DLD1 (cell line): ENCODE results near the gene TXN2.
"Not testable (repeated sequence)": the region's sequence is repeated elsewhere in the genome, so short reads cannot be mapped to it uniquely, and the experiment has no call there.

Source experiments
- in situ Hi-C: cut with HindIII; loops from 2 replicates; pipeline ENCODE4 v1.10.0; 2017; ENCODE audit warnings: low sequenced_read_pairs

The TXN2 gene

DNA sequence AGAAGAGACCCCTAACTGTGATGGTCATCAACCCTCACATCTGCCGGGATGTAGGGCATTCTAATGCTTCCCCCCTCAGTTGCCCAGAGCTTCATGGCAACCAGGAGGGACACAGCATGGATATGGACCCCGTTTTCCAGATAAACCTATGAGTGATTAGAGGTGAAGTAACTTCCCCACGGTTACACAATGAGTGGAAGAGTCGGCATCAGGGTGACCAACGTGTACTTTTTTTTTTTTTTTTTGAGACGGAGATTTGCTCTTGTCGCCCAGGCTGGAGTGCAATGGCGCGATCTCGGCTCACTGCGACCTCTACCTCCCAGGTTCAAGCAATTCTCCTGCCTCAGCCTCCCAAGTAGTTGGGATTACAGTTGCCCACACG, 25.0 kb downstream of the TXN2 start:
- in situ Hi-C loops = no loop called here

DNA sequence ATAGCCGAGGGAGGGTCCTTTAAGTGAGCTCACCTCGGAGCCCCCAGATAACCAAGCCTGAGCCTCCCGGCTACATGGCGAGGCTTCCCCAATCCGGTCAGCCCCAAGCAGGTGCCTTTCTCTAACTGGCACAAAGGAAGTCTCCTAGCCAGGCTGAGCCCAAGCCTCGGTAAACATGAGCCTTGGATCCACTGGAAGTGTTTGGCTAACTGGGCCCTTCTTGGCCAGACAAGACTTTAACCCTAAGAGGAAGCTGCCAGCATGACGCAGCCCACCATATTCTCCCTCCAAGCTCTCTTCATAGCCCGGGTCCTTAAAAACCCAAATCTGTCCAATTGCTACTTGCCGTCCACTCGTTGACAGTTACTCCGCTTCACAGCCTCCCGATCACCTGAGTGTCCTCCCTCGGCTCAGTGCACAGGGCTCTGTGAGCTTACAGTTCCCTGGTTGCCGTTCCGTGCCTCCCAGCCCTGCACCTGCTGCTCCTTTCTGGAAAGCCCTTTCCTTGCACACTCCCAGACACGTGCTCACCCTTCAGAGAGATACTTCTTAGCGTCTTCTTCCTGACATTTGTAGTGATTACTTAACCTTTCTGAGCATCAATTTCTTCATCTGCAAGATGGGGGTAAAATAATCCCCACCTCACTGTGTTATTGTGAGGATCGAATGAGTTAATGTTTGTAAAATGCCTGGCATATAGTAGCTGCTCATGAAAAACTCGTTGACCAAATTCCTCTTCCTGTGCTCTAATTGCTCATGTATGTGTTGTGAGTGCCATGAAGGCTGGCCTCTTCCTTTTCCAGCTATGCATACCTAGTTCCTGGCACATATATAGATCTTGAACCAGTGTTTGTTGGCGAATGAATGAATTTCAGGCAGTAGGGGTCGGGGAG, 25.6 kb downstream of the TXN2 start:
- in situ Hi-C loops = no loop called here

DNA sequence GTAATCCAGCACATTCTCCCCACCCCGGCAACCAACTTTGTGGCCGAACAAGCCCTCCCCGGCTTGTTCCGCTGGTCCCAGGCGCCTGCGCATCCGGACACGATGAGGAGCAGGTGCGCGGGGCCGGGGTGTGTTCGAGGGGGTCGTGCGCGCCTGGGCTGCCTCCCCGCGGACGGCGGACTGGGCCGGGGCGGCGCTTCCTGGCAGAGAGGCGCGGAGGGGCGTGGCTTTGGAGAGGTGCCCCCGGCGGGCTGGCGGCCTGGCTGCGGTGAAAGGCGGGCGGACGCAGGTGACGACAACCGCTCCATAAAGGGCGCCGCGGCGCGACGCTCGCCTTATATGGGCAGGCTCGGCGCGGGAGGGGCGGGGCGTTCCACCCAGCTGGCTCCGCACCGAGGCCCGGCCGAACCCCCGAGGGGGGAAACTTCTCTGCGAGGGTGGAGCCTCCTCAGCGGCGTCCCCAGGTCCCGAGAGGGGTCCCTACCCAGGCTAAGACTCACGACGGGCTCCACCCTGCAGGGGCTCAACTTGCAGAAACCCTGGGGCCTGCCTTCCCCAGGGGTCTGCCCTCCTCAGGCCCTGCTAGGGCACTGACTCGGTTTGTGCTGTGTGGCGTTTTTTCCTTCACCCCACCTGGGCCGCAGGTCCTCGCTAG, 26.4 kb downstream of the TXN2 start:
- in situ Hi-C loops = no loop called here

DNA sequence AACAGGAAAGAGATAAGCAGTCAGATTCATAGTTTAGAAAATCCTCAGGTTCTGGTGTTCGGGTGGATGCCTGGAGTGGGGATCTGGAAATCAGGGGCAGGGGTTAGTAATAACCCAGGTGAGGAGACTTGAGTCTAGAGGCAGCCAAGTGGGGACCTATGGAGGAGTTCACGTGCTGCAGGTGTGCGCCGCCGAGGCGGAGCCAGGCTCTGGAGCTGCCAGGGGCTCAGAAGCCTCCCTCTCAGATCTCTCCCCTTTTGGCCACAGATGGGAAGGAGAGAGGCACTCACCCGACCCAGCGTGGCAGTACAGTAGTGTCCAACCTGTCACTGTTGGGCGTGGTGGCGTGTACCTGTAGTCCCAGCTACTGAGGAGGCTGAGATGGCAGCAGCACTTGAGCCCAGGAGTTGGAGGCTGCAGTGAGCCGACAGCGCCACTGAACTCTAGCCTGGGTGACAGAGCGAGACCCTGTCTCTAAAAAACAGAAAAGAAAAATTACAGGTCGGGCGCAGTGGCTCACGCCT, 27.5 kb downstream of the TXN2 start:
- in situ Hi-C loops = no loop called here

DNA sequence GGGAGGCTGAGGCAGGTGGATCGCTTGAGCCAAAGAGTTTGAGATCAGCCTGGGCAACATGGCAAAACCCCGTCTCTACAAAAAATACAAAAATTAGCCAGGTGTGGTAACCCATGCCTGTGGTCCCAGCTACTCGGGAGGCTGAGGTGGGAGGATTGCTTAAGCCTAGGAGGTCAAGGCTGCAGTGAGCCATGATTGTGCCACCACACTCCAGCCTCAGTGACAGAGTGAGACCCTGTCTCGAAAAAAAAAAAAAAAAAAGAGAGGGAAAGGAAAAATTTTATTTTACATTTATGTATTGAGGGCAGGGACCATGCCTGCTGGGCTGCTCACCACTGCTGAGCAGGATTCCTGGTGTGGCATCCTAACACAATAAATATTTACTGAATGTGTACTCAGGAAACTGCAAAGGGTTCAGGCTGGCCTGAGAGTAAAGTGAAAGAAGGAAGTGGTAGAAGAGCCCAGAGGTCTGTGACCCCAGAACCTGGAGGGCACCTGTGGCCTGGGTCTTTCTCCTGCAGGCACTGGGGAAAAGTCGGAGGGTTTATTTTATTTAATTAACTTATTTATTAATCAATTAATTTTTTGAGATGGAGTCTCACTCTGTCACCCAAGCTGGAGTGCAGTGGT, 28.3 kb downstream of the TXN2 start:
- in situ Hi-C loops = not testable (repeated sequence)

DNA sequence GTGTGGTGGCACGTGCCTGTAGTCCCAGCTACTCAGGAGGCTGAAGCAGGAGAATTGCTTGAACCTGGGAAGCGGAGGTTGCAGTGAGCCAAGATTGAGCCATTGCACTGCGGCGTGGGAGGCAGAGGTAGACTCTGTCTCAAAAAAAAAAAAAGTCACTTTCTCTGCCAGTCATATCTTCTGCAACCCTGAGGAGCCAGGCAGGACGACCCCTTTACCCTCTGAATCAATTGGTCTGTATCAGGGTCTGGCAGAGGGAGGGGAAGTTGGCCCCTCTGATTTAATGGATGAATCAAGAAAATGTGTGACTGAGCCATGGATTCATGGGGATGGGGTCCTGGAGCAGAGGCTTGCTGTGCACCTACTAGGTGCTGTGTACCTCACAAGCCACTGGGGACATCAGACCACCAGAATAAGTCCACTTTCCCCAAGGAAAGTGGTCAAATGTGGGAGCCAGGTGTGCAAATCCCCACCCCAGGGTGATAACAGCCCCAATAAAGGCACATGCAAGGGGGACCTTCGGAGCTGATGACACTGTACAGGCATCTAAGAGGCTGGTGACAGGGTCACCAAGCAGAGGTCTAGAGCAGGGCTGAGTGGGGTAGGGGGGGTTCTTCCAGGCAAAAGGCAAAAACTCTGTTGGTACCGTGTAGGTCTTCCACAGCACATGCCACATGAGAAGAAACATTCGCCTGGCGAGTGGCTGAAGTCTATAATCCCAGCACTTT, 29.0 kb downstream of the TXN2 start:
- in situ Hi-C loops = no loop called here

DNA sequence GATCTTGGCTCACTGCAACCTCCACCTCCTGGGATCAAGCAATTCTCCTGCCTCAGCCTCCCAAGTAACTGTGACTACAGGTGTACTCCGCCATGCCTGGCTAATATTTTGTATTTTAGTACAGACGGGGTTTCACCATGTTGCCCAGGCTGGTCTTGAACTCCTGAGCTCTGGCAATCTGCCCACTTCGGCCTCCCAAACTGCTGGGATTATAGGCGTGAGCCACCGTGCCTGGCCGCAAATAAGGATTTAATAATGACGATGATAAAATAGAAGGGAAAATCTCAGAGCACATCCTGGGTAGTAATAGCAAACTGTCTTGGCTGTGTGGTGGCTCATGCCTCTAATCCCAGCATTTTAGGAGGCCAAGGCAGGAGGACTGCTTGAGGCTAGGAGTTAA, 30.5 kb downstream of the TXN2 start:
- in situ Hi-C loops = not testable (repeated sequence)

DNA sequence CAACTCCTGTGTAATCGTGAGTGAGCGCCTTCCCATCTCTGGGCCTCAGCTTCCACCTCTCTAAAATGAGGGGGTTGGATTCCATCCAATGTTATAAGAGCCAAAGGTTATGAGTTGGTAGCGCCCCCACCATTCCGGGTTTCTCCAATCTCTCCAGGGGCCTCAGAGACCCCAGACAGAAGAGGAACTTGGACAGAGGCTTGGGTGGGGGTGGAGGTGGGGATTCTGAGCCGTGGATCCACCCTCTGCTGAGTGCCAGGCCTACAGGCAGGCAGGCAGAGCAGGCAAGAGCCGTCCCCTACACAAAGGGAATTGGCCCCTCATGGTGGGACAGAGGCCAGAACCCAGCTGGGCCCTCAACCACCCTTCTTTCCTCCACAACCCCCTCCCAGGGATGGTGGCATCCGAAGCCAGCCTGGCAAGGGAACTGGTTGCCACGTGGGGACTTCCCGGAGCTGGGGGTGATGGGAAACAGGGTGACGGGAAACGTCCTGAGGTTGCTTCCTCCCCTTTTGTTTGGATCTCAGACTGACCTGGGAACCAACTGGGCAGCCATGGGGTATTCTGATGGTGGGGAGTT, 31.8 kb downstream of the TXN2 start:
- in situ Hi-C loops = no loop called here

DNA sequence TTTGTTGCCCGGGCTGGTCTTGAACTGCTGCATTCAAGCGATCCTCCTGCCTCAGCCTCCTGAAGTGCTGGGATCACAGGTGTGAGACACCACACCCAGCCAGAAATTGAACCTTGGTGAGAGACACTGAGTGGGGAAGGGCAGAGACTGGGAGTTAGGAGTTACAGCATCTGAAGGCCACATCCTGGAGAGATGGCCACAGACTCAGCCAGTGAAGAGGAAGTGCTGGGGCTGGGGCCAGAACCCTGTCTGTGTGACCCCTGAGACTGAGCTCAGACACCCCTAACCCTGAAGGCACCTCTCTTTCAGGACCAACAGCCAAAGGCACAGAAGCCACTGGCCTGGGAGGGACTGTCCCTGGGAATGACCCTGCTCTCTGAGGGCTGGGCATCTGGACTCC, 33.8 kb downstream of the TXN2 start:
- in situ Hi-C loops = no loop called here

DNA sequence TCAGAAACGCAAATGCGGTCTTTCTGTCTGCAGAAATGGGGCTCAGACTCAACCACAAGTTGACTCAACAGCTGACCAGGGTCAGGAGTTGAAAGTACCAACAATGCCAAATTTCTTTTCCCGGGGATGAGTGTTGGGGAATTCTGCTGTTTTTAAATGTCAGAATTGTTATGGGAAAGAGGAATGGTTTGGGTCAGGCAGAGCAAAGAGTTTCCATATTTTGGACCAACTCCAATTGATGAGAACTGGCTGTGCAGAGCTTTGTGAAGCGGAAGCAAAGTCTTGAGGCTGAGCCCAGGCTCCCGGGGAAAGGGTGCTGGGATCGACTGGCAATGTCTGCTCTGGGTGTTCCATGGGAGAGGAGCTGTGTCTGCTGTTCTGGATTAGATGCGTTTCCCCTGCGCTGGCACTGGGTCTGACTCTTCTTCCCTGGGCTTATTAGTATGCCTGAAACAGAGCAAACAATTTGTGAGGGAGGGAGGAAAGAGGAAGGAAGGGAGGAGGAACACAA, 36.2 kb downstream of the TXN2 start:
- in situ Hi-C loops = no loop called here

DNA sequence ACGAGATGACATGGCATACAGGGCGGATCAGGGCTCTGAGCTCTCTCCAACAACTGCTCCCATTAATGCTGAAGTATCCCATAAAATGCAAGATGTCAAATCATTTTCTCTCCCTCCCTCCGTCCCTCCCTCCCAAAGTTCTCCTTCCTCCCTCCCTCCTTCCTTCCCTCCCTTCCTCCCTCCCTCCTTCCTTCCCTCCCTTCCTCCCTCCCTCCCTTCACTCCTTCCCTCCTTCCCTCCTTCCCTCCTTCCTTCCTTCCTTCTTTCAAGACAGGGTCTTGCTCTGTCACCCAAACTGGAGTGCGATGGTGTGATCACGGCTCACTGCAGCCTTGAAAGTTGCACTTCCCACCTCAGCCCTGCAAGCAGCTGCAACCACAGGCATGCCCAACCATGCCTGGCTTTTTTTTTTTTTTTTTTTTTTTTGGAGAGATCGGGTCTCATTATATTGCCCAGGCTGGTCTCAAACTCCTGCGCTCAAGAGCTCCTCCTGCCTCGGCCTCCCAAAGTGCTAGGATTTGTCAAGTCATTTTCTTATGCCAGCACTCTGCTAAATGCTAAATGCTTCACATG, 38.2 kb downstream of the TXN2 start:
- in situ Hi-C loops = no loop called here

DNA sequence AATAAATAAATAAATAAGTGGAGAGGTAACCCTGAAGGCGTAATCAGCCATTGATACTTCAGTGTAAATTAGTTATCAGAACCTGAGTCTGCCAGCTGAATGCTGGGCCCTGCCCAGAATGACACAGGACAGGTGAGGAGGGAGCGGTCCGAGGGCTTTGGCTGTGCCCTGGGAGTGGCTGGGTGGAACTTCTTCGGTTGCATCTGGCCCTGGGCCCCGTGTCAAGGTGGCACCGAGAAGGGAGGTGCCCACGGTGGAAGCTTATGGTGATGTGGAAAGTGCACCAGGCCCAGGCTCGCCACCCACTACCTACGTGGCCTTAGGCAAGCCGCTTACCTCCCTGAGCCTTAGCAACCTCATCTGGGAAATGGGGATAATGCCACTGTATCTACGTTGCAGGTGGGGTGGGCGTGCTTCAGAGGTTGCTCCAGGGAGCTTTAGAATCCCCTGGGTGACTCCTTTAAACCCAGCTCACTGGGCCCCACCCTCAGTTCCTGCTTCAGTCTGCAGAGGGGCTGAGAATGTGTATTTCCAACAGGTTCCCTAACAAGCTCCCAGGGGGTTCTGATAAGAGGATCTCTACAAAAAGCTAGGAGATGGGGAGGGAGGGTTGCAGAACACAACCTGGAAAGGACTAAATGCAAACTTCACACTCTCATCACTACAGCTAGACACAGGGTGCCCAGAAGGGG, 38.8 kb downstream of the TXN2 start:
- in situ Hi-C loops = no loop called here

DNA sequence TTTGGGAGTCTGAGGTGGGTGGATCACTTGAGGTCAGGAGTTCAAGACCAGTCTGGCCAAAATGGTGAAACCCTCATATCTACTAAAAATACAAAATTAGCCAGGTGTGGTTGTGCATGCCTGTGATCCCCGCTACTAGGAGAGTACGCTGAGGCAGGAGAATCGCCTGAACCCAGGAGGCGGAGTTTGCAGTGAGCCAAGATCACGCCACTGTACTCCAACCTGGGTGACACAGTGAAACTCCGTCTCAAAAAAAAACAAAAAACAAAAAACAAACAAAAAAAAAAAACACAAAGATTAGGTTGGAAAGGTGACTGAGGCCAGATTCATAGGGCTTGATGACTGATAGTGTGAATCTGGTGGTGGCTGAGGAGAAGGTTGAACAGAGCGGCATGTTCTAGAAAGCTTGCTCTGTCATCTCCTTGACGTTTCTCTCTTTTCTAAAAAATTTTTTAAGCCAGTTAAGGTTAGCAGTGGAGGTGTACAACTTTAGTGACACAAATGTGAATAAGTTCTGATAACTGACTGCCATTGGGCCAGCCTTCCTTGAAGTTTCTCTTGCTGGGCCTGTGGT, 40.9 kb downstream of the TXN2 start:
- in situ Hi-C loops = no loop called here

DNA sequence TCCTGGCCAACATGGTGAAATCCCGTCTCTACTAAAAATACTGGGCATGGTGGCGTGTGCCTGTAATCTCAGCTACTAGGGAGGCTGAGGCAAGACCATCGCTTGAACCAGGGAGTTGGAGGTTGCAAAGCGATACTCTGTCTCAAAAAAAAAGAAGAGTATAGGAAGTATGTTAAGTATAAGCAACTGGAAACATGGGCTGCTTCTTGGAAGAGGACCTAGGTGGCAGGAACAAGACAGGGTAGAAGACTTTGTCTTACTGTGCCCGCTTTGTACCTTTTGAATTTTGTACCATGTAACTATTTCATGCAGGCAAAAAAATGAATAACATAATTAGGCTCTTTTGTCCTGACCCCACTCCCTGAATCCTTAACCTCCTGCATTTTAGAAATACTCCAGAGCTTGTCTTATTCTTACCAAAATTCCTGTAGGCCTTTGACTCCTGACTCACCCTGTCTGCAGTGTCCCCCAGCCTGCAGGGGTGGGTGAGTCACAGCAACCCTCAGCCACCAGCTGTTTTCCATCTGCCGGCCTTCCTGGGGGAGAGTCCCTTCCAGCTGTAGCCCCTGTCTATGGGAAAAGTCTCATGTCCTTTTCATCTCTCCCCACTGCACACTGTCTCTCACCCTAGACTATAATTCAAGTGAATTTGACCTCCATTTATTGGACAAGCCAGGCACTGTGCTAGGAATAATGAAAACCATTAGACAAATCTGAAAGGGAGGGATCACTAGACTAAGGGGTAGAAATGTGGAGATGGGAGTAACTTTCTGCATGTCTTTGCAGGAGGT, 41.8 kb downstream of the TXN2 start:
- in situ Hi-C loops = no loop called here

DNA sequence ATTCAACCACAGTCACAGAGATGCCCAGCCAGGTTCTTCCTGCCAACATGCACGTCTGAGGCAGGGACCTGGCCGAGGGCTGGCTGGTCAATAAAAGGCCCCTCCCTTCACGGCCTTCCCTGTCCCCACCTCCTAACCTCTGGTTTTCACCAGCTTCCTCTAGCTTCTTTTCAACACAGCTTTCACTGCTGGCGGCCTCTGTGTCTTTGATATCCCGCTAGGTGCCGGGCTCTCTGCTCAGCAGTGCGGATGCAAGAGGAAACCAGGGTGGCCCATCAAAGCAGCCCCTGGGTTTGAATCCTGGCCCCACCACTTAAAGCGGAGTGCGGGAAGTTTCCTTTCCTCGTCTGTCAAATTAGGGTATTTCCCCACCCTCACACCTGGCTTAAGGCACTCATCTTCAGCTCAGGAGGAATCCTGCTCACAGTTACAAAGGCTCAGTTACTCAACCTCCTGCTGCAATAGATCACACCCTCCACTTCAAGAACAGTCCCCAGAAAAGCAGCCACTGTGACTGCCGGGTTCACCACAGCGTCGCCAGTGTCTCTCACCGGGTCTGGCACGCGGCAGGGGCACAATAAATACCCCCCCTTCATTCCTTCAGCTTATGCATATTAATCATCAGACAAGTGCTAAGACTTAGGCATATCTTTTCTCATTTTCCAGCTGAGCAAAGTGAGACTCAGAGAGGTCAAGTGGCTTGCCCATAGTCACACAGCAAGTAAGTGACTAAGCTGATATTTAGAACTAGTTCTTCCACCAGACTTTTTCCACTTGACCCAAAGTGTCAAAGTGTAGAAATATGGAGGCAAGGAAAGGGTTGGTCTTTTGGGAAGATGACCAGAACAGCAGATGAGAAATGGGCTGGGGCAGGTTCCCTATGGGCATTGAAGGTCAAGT, 45.7 kb downstream of the TXN2 start:
- in situ Hi-C loops = no loop called here

DNA sequence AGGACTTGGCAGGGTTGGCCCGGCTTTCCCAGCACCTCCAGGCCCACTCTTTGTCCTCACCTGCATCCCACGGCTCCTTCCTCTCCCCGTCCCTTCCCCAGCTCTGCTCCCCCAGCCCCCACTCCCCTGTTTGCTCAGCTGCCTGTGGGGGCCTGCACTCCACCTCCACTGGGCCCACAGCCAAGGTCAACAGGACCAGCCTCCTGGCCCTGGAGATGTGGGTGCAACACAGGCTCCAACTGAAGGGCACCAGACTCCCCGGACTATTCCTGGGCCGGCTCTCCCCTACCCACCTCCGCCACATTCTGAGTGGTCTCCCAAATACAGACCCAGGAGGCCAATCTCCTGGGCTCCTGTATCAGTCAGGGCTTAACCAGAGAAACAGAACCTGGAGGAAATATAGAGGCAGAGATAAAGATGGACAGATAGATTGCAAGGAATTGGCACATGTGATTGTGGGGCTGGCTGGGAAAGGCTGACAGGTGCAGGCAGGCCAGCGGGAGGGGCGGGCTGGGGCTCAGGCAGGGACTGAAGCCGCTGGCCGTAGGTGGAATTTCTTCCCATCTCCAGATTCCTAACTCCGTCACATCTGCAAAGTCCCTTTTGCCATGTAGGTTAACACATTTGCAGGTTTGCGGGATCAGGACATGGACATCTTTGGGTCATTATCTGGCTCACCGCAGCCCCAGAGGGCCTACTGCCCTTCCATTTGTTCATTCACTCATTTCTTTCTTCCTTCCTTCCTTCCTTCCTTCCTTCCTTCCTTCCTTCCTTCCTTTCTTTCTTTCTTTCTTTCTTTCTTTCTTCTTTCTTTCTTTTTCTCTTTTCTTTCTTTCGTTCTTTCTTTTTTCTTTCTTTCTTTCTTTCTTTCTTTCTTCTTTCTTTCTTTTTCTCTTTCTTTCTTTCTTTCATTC, 47.9 kb downstream of the TXN2 start:
- in situ Hi-C loops = no loop called here
